Measurements from ENCODE around the gene HMOX1. TPM values are rescaled to one million over a fixed set of nuclear protein-coding genes. Genes with fewer than 3 reads are reported as not detected.

HMOX1 gene
- total and polyA plus RNA-seq, 12 donors, result 15.4 to 578 (median 39.3) TPM

DNA sequence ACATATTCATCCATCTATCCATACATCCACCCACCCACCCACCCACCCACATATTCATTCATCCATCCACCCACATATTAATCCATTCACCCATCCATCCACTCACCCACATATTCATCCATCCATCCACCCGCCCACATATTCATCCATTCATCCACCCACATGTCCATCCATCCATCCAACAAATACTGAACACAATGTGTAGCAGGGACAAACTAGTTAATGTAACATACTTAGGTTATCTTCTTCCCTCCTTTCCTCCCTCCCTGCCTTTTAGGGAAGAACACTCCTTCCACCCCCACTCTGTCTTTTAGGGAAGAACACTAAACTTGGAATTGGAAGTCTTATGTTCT is 58.4 kb downstream of the HMOX1 start:
- Histone ChIP-seq H3K9me3 (replicated peaks in 1 of 3) (no peaks in the 10 kb centered on the region), H3K4me3 (no peak overlapping the region), H3K27ac (no peak overlapping the region), H3K27me3 (no peaks in the 10 kb centered on the region), H3K36me3 (replicated peaks in 1 of 2) (no peaks in the 10 kb centered on the region), H3K4me1 (replicated peaks in 1 of 2) (no peaks in the 10 kb centered on the region)
- intact Hi-C loops (cut with DNase I), result no loop called here
- TF ChIP-seq, protein P1, sequence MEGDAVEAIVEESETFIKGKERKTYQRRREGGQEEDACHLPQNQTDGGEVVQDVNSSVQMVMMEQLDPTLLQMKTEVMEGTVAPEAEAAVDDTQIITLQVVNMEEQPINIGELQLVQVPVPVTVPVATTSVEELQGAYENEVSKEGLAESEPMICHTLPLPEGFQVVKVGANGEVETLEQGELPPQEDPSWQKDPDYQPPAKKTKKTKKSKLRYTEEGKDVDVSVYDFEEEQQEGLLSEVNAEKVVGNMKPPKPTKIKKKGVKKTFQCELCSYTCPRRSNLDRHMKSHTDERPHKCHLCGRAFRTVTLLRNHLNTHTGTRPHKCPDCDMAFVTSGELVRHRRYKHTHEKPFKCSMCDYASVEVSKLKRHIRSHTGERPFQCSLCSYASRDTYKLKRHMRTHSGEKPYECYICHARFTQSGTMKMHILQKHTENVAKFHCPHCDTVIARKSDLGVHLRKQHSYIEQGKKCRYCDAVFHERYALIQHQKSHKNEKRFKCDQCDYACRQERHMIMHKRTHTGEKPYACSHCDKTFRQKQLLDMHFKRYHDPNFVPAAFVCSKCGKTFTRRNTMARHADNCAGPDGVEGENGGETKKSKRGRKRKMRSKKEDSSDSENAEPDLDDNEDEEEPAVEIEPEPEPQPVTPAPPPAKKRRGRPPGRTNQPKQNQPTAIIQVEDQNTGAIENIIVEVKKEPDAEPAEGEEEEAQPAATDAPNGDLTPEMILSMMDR (IDR thresholded peaks at IDR 0.05), result no peak
- no peak for TF ChIP-seq POLR2A (IDR thresholded peaks at IDR 0.05)
- DNase-seq, result no peak
- 88 to 100% (median 94%) methylated on average over 1 of the region's 1 CpG for whole genome bisulfite sequencing, 4 donors

DNA sequence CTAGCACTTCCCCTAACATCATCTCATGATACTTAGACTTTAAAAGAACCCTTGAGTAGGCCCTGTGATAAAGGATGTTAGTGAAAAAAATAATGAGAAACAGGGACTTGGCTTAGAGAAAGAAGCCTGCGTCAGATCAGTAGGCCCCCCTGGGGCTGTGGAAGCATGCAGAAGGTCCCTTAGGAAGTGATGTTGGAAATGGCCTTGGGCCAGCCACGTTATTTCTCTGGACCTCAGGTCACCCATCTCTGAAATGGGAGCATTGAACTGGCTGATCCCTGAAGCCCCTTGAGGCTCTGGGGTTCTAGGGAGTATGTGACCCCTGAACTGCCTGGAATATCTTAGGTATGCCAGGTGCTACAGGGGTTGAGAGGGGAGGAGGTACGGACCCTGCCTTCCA is 59.2 kb downstream of the HMOX1 start:
- TF ChIP-seq POLR2A (IDR thresholded peaks at IDR 0.05), result no peak
- TF ChIP-seq, protein P1 (IDR thresholded peaks at IDR 0.05), result no peak
- H3K36me3 ChIP-seq (replicated peaks in 1 of 2), result no peaks in the 10 kb centered on the region
- H3K27ac ChIP-seq, result no peak overlapping the region
- no peaks in the 10 kb centered on the region for H3K27me3 ChIP-seq
- H3K9me3 ChIP-seq (replicated peaks in 1 of 3), result no peaks in the 10 kb centered on the region
- no peak for DNase-seq
- 65 to 79% (median 74%) methylated on average over 3 of the region's 3 CpGs for WGBS, 4 donors
- H3K4me3 ChIP-seq, result no peak overlapping the region
- H3K4me1 ChIP-seq (replicated peaks in 1 of 2), result no peaks in the 10 kb centered on the region
- intact Hi-C loops (cut with DNase I), result no loop called here

DNA sequence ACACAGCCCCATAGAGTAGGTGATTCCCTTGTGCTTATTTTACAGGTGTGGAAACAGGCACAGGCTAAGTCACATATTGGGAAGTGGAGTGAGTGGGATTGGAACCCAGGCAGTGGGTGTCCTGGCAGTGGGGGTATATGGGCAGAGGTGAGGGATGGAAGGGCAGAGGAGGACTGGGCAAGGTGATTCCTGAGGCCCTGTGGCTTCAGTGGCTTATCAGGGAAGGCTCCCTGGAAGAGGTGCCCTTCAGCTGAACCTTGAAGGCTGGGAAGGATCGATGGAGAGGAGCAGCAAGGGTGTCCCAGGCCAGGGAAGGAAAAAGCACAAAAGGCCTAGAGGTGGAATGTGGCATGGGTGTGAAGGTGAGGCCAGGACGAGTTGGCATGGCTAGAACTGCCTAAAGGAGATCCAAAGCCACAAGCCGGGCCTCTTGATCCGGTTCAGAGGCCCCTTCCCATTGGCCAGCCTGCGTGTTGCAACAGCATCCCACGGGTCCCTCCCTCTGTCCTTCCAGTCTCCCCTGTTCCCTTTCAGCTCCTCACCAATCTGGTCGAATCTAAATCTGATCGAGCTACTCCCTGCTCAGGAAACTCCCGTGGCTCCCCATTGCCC is 60.7 kb downstream of the HMOX1 start:
- TF ChIP-seq POLR2A (IDR thresholded peaks at IDR 0.05), result no peak
- TF ChIP-seq, protein P1 (IDR thresholded peaks at IDR 0.05), result no peak
- no peaks in the 10 kb centered on the region for H3K9me3 ChIP-seq (replicated peaks in 1 of 3)
- H3K27me3 ChIP-seq, result no peaks in the 10 kb centered on the region
- DNase-seq, result no peak
- no peaks in the 10 kb centered on the region for H3K36me3 ChIP-seq (replicated peaks in 1 of 2)
- intact Hi-C loops (cut with DNase I), result no loop called here
- H3K27ac ChIP-seq, result no peak overlapping the region
- no peak overlapping the region for H3K4me3 ChIP-seq
- H3K4me1 ChIP-seq (replicated peaks in 1 of 2), result no peaks in the 10 kb centered on the region
- WGBS, 4 donors, result 72 to 89% (median 83%) methylated on average over 9 of the region's 9 CpGs

DNA sequence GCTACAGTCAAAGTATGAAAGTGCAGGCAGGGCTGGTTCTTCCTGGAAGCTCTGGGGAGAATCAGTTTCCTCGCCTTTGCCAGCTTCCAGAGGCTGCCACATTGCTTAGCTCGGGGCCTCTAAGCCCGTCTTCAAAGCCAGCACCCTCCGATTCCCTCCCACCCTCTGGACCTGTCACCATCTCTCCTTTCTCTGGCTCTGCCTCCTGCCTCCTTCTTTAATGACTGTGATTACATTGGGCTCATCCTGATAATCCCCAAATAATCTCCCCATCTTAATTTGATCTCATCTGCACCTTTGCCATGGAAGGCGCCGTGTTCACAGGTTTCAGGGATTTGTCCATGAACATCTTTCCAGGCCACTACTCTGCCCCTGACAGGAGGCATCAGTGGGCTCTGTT is 61.6 kb downstream of the HMOX1 start:
- Histone ChIP-seq H3K9me3 (replicated peaks in 1 of 3) (no peaks in the 10 kb centered on the region), H3K27ac (no peak overlapping the region), H3K36me3 (replicated peaks in 1 of 2) (no peaks in the 10 kb centered on the region), H3K4me3 (no peak overlapping the region), H3K27me3 (no peaks in the 10 kb centered on the region), H3K4me1 (replicated peaks in 1 of 2) (no peaks in the 10 kb centered on the region)
- whole genome bisulfite sequencing, 4 donors, result 77 to 96% (median 90%) methylated on average over 6 of the region's 6 CpGs
- intact Hi-C loops (cut with DNase I), result no loop called here
- DNase-seq, result no peak
- no peak for TF ChIP-seq POLR2A (IDR thresholded peaks at IDR 0.05)
- TF ChIP-seq, protein P1 (IDR thresholded peaks at IDR 0.05), result no peak

Data from adrenal gland (tissue), 12 donors.